Measurements from ENCODE around the gene ASPM.
A peak's percentile ranks its signal among the peaks of the same experiment; 100 is the strongest.

ASPM gene, protein sequence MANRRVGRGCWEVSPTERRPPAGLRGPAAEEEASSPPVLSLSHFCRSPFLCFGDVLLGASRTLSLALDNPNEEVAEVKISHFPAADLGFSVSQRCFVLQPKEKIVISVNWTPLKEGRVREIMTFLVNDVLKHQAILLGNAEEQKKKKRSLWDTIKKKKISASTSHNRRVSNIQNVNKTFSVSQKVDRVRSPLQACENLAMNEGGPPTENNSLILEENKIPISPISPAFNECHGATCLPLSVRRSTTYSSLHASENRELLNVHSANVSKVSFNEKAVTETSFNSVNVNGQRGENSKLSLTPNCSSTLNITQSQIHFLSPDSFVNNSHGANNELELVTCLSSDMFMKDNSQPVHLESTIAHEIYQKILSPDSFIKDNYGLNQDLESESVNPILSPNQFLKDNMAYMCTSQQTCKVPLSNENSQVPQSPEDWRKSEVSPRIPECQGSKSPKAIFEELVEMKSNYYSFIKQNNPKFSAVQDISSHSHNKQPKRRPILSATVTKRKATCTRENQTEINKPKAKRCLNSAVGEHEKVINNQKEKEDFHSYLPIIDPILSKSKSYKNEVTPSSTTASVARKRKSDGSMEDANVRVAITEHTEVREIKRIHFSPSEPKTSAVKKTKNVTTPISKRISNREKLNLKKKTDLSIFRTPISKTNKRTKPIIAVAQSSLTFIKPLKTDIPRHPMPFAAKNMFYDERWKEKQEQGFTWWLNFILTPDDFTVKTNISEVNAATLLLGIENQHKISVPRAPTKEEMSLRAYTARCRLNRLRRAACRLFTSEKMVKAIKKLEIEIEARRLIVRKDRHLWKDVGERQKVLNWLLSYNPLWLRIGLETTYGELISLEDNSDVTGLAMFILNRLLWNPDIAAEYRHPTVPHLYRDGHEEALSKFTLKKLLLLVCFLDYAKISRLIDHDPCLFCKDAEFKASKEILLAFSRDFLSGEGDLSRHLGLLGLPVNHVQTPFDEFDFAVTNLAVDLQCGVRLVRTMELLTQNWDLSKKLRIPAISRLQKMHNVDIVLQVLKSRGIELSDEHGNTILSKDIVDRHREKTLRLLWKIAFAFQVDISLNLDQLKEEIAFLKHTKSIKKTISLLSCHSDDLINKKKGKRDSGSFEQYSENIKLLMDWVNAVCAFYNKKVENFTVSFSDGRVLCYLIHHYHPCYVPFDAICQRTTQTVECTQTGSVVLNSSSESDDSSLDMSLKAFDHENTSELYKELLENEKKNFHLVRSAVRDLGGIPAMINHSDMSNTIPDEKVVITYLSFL (N-terminal part only)

DNA sequence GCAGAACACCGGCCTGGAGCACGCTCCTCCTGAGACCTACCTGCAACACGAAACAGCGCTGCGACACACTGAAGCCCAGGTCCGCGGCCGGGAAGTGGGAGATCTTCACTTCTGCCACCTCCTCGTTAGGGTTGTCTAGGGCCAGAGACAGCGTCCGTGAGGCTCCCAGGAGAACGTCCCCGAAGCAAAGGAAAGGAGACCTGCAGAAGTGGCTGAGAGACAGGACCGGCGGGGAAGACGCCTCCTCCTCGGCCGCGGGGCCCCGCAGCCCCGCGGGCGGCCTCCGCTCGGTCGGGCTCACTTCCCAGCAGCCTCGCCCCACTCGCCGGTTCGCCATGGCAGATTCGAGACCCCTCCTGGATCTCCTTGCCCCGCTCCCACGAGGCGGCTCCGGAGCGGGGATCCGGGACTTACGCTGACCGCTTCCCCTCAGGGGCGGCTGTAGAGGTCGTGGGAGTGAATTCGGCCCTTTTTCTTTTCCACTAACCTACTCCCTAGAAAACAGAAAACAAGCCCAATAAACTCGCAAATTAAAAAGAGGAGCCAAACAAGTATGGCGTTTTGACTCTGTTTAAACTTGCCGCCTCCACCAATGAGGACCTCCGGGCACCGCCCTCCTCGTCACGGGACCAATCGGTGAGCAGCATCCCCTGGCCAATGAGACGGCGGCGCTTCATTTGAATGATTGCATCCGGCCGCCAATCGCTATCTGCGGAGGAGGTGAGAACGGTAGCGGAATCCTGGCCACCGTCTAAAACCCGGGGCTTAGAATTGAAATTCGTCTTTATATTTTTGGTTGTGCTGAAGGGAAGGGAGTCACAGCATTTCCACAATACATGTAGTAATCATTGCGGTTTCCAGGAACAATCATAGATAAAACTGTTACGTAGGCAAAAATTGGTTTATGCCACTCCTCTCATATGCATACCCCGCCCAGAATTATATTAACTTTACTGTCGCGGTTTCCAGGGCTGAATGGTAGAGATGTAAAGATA, at the start of gene ASPM:
ASPM (minus strand) TSS at position 569 of the 995 bp plus-strand sequence; CDS start at position 337, 232 bp downstream.
- Histone ChIP-seq H3K9me3 (ENCODE audit: control insufficient read depth, insufficient read depth, low read depth, low read length) (no peaks in the 10 kb centered on the region), H3K36me3 (ENCODE audit: control insufficient read depth in 2 of 2, insufficient read depth in 1 of 2, low read length in 2 of 2) (peaks cover 4 to 25% of the 10 kb centered on the region in 2 experiments; a peak in 2 of 3 replicates), H3K4me1 (ENCODE audit: control insufficient read depth, insufficient read depth, low read length) (no peaks in the 10 kb centered on the region), H3K27ac (ENCODE audit: extremely low read depth, low read depth, low read length) (peak within 1 kb of the TSS; percentile 71), H3K4me3 (ENCODE audit: low read depth, low read length) (peak within 1 kb of the TSS; percentile 89)
- CTCF ChIA-PET, result no interaction called here
- POLR2A ChIA-PET, result no interaction called here
- TF ChIP-seq, protein P1, sequence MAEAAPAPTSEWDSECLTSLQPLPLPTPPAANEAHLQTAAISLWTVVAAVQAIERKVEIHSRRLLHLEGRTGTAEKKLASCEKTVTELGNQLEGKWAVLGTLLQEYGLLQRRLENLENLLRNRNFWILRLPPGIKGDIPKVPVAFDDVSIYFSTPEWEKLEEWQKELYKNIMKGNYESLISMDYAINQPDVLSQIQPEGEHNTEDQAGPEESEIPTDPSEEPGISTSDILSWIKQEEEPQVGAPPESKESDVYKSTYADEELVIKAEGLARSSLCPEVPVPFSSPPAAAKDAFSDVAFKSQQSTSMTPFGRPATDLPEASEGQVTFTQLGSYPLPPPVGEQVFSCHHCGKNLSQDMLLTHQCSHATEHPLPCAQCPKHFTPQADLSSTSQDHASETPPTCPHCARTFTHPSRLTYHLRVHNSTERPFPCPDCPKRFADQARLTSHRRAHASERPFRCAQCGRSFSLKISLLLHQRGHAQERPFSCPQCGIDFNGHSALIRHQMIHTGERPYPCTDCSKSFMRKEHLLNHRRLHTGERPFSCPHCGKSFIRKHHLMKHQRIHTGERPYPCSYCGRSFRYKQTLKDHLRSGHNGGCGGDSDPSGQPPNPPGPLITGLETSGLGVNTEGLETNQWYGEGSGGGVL (tag by site-specific recombination; IDR thresholded peaks at IDR 0.05), result no peak
- no peak for TF ChIP-seq HOXA7 (CRISPR knock-in tag; IDR thresholded peaks at IDR 0.05; ENCODE audit: borderline replicate concordance)
- no peak for TF ChIP-seq ZNF292 (tag by site-specific recombination; IDR thresholded peaks at IDR 0.05; ENCODE audit: borderline replicate concordance, low read depth)
- no peak for TF ChIP-seq ZNF266 (tag by site-specific recombination; IDR thresholded peaks at IDR 0.05; ENCODE audit: low read depth)
- no peak for TF ChIP-seq ZNF239 (tag by site-specific recombination; IDR thresholded peaks at IDR 0.05)
- TF ChIP-seq ZBTB20 (tag by site-specific recombination; IDR thresholded peaks at IDR 0.05), result no peak; the same call in 1 of the 2 replicates
- no peak; the same call in none of the 2 replicates for TF ChIP-seq ZXDB (tag by site-specific recombination; IDR thresholded peaks at IDR 0.05)
- TF ChIP-seq, protein P2, sequence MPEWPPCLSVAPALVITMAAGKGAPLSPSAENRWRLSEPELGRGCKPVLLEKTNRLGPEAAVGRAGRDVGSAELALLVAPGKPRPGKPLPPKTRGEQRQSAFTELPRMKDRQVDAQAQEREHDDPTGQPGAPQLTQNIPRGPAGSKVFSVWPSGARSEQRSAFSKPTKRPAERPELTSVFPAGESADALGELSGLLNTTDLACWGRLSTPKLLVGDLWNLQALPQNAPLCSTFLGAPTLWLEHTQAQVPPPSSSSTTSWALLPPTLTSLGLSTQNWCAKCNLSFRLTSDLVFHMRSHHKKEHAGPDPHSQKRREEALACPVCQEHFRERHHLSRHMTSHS (tag by site-specific recombination; IDR thresholded peaks at IDR 0.05), result no peak
- TF ChIP-seq ZNF521 (tag by site-specific recombination; IDR thresholded peaks at IDR 0.05), result no peak
- no peak for TF ChIP-seq ZNF23 (tag by site-specific recombination; IDR thresholded peaks at IDR 0.05; ENCODE audit: borderline replicate concordance)
- TF ChIP-seq ZNF155 (tag by site-specific recombination; IDR thresholded peaks at IDR 0.05), result no peak
- TF ChIP-seq, protein P3, sequence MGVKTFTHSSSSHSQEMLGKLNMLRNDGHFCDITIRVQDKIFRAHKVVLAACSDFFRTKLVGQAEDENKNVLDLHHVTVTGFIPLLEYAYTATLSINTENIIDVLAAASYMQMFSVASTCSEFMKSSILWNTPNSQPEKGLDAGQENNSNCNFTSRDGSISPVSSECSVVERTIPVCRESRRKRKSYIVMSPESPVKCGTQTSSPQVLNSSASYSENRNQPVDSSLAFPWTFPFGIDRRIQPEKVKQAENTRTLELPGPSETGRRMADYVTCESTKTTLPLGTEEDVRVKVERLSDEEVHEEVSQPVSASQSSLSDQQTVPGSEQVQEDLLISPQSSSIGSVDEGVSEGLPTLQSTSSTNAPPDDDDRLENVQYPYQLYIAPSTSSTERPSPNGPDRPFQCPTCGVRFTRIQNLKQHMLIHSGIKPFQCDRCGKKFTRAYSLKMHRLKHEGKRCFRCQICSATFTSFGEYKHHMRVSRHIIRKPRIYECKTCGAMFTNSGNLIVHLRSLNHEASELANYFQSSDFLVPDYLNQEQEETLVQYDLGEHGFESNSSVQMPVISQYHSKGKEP (tag by site-specific recombination; IDR thresholded peaks at IDR 0.05), result no peak
- TF ChIP-seq ZNF404 (tag by site-specific recombination; IDR thresholded peaks at IDR 0.05), result no peak
- TF ChIP-seq, protein P4, sequence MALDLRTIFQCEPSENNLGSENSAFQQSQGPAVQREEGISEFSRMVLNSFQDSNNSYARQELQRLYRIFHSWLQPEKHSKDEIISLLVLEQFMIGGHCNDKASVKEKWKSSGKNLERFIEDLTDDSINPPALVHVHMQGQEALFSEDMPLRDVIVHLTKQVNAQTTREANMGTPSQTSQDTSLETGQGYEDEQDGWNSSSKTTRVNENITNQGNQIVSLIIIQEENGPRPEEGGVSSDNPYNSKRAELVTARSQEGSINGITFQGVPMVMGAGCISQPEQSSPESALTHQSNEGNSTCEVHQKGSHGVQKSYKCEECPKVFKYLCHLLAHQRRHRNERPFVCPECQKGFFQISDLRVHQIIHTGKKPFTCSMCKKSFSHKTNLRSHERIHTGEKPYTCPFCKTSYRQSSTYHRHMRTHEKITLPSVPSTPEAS (tag by site-specific recombination; IDR thresholded peaks at IDR 0.05), result no peak
- TF ChIP-seq ZNF169 (tag by site-specific recombination; IDR thresholded peaks at IDR 0.05), result no peak
- TF ChIP-seq WT1 (tag by site-specific recombination; IDR thresholded peaks at IDR 0.05), result no peak
- TF ChIP-seq, protein P5, sequence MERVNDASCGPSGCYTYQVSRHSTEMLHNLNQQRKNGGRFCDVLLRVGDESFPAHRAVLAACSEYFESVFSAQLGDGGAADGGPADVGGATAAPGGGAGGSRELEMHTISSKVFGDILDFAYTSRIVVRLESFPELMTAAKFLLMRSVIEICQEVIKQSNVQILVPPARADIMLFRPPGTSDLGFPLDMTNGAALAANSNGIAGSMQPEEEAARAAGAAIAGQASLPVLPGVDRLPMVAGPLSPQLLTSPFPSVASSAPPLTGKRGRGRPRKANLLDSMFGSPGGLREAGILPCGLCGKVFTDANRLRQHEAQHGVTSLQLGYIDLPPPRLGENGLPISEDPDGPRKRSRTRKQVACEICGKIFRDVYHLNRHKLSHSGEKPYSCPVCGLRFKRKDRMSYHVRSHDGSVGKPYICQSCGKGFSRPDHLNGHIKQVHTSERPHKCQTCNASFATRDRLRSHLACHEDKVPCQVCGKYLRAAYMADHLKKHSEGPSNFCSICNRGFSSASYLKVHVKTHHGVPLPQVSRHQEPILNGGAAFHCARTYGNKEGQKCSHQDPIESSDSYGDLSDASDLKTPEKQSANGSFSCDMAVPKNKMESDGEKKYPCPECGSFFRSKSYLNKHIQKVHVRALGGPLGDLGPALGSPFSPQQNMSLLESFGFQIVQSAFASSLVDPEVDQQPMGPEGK (tag by site-specific recombination; IDR thresholded peaks at IDR 0.05), result peak; percentile 34; the same call in 1 of the 2 replicates
- TF ChIP-seq, protein P6, sequence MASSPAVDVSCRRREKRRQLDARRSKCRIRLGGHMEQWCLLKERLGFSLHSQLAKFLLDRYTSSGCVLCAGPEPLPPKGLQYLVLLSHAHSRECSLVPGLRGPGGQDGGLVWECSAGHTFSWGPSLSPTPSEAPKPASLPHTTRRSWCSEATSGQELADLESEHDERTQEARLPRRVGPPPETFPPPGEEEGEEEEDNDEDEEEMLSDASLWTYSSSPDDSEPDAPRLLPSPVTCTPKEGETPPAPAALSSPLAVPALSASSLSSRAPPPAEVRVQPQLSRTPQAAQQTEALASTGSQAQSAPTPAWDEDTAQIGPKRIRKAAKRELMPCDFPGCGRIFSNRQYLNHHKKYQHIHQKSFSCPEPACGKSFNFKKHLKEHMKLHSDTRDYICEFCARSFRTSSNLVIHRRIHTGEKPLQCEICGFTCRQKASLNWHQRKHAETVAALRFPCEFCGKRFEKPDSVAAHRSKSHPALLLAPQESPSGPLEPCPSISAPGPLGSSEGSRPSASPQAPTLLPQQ (tag by site-specific recombination; IDR thresholded peaks at IDR 0.05), result no peak; the same call in 1 of the 2 replicates
- no peak for TF ChIP-seq ZNF416 (tag by site-specific recombination; IDR thresholded peaks at IDR 0.05)
- TF ChIP-seq ZNF843 (tag by site-specific recombination; IDR thresholded peaks at IDR 0.05), result no peak
- TF ChIP-seq ZNF426 (tag by site-specific recombination; IDR thresholded peaks at IDR 0.05), result no peak
- no peak for TF ChIP-seq ZBTB21 (tag by site-specific recombination; IDR thresholded peaks at IDR 0.05)

Data from HEK293 (cell line).